A673 (cell line): Measurements from ENCODE around the gene SLIT3. TPM values are rescaled to one million over a fixed set of nuclear protein-coding genes. Genes with fewer than 3 reads are reported as not detected.

ENCODE experiments used
- BruUV-seq: library from RNA; stranded (reverse); fragments of 400-500 nt; replicated peaks from 2 replicates; lab custom pipeline; 2021; lab: Mats Ljungman, UMichigan
- CTCF ChIA-PET: fragments of 300-600 bp; sonication (Branson Sonifier 250); formaldehyde crosslinking; loops from one replicate; lab custom pipeline; 2022; ENCODE audit warnings: antibody characterized with exemption; lab: Charles Lee
- POLR2A ChIA-PET: fragments of 300-600 bp; sonication (Branson Sonifier 250); formaldehyde crosslinking; loops from one replicate; lab custom pipeline; 2022; ENCODE audit warnings: antibody characterized with exemption; ENCODE audit not compliant: low non-redundant PET; lab: Charles Lee
- DNase-seq: peaks from one replicate; pipeline ENCODE4 v3.0.0-alpha.2; 2015; ENCODE audit warnings: low spot score
- H3K27ac ChIP-seq: fragments of 200-600 bp; sonication (generic); 2 replicates; pipeline ENCODE4 v1.5.1; 2016; ENCODE audit warnings: mixed run types, low read depth, mild to moderate bottlenecking, mixed read lengths, antibody characterized with exemption, low read length; ENCODE audit not compliant: poor library complexity, severe bottlenecking
- H3K27me3 ChIP-seq: fragments of 200-600 bp; sonication (generic); replicated peaks from 2 replicates; pipeline ENCODE4 v1.6.1; 2017; ENCODE audit warnings: mixed run types, low read depth, mild to moderate bottlenecking, mixed read lengths, antibody characterized with exemption, low read length; ENCODE audit not compliant: insufficient read depth, poor library complexity
- H3K36me3 ChIP-seq: fragments of 200-600 bp; sonication (generic); 2 replicates; pipeline ENCODE4 v1.6.1; 2016; ENCODE audit warnings: mixed run types, mild to moderate bottlenecking, mixed read lengths, antibody characterized with exemption, low read length; ENCODE audit not compliant: insufficient read depth, poor library complexity, severe bottlenecking
- H3K4me1 ChIP-seq: fragments of 200-600 bp; sonication (generic); 2 replicates; pipeline ENCODE4 v1.6.1; 2017; ENCODE audit warnings: mixed run types, mild to moderate bottlenecking, mixed read lengths, antibody characterized with exemption, low read length; ENCODE audit not compliant: insufficient read depth, poor library complexity, severe bottlenecking
- H3K4me3 ChIP-seq: fragments of 200-600 bp; sonication (generic); 2 replicates; pipeline ENCODE4 v1.5.1; 2016; ENCODE audit warnings: low read depth, mixed run types, mild to moderate bottlenecking, mixed read lengths, low read length; ENCODE audit not compliant: poor library complexity, severe bottlenecking
- H3K9me3 ChIP-seq: fragments of 200-600 bp; sonication (generic); 2 replicates; pipeline ENCODE4 v1.6.1; 2016; ENCODE audit warnings: mixed run types, low read depth, mild to moderate bottlenecking, mixed read lengths, antibody characterized with exemption, low read length; ENCODE audit not compliant: poor library complexity, severe bottlenecking
- EZH2 ChIP-seq: fragments of 200-600 bp; sonication (generic); IDR thresholded peaks from 2 replicates; pipeline ENCODE4 v1.6.1; 2017; ENCODE audit warnings: borderline replicate concordance, low read depth, mild to moderate bottlenecking, mixed read lengths, antibody characterized with exemption, low read length; ENCODE audit not compliant: poor library complexity, severe bottlenecking
- intact Hi-C: fragments of 100-400 bp; cut with micrococcal nuclease; formaldehyde crosslinking; loops from one replicate; pipeline ENCODE4 v1.10.0; 2022; ENCODE audit not compliant: unreplicated experiment
- total RNA-seq: library from RNA; stranded (reverse); gene quantifications from 2 replicates; pipeline ENCODE4 v1.2.3, GENCODE V29; 2021
- TF ChIP-seq, protein P1 (sequence below): fragments of 300-800, 200-600 bp; sonication (generic); conservative IDR thresholded peaks from 2 replicates; pipeline ENCODE4 v1.5.1; 2017; ENCODE audit warnings: low read depth, mild to moderate bottlenecking, antibody characterized with exemption, low read length, moderate library complexity, mixed read lengths

The SLIT3 gene
- total RNA-seq, 1 experiment from 2014 or later, result not detected

DNA sequence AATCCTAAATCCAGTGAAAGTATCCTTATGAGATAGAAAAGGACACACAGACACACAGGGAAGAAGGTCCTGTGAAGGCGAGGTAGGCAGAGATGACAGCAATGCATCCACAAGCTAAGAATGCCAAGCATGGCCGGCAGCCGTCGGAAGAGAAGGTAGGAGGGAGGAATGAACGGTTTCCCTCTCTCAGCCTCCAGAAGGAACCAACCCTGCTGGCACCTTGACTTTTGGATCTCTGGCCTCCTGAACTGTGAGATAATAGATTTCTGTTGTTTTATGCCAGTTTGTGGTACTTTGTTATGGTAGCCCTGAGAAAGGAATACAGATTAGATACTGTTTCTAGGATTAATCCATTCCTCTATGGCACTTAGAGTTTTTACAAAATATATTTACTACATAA, 645.6 kb downstream of the SLIT3 start:
- BruUV-seq, result no TSS peak
- H3K4me3 ChIP-seq, result no peak overlapping the region
- peaks cover 5% of the 10 kb centered on the region for H3K4me1 ChIP-seq
- H3K27ac ChIP-seq, result no peak overlapping the region
- ChIA-PET POLR2A (no interaction called here), CTCF (no interaction called here)
- H3K27me3 ChIP-seq, result no peaks in the 10 kb centered on the region
- DNase-seq, result no peak
- H3K9me3 ChIP-seq, result no peaks in the 10 kb centered on the region
- H3K36me3 ChIP-seq, result no peaks in the 10 kb centered on the region
- intact Hi-C loops, result no loop called here
- no peak for TF ChIP-seq EZH2
- TF ChIP-seq, protein P1, sequence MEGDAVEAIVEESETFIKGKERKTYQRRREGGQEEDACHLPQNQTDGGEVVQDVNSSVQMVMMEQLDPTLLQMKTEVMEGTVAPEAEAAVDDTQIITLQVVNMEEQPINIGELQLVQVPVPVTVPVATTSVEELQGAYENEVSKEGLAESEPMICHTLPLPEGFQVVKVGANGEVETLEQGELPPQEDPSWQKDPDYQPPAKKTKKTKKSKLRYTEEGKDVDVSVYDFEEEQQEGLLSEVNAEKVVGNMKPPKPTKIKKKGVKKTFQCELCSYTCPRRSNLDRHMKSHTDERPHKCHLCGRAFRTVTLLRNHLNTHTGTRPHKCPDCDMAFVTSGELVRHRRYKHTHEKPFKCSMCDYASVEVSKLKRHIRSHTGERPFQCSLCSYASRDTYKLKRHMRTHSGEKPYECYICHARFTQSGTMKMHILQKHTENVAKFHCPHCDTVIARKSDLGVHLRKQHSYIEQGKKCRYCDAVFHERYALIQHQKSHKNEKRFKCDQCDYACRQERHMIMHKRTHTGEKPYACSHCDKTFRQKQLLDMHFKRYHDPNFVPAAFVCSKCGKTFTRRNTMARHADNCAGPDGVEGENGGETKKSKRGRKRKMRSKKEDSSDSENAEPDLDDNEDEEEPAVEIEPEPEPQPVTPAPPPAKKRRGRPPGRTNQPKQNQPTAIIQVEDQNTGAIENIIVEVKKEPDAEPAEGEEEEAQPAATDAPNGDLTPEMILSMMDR, result no peak

DNA sequence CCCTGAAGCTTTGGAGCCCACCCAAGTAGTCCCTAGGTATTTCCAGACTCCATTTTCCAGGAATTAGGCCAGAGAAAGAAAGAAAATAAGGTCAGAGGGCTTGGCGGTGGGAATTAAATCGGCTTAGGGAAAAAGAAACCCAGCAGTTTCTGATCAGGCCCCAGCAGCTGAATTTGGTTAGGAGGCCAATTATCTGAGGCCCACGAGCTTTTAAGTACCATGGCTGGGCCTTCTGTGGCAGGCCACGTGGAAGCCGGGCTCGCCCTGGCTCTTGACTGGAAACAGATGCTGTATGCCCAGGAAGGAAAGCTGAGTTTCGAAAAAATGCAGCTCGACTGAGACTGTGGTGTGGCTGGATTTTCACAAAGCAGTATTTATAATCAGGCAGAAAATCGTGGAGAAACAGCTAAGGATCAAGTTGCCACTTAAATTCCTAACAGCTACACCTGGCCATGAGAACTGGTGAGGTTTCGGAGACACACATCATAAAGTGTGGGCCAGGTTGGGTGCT, 646.7 kb downstream of the SLIT3 start:
- no TSS peak for BruUV-seq
- no peak for TF ChIP-seq EZH2
- TF ChIP-seq, protein P1, result no peak
- CTCF ChIA-PET, result no interaction called here
- H3K27me3 ChIP-seq, result no peaks in the 10 kb centered on the region
- no peak overlapping the region for H3K4me3 ChIP-seq
- no peaks in the 10 kb centered on the region for H3K9me3 ChIP-seq
- H3K27ac ChIP-seq, result no peak overlapping the region
- POLR2A ChIA-PET, result no interaction called here
- intact Hi-C loops, result no loop called here
- DNase-seq, result peak; percentile 5
- no peaks in the 10 kb centered on the region for H3K36me3 ChIP-seq
- H3K4me1 ChIP-seq, result peaks cover 5% of the 10 kb centered on the region

DNA sequence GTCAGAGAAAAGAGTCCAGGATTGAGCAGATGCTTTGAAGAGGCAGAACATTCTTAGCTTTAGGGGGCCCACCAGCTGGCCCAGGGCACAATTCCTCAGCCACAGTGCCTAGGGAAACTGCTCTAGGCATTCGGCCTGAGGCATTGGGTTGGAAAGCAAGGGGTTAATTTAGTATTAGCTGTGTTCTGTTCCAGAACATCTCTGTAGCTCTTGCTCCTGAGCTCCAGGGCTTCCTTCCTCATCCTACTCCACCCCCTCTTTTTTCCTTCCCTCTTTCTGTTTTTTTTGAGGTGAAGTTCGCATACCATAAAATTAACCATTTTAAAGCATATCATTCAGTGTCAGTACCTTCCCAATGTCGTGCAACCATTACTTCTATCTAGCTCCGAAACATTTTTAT, 647.3 kb downstream of the SLIT3 start:
- no TSS peak for BruUV-seq
- CTCF ChIA-PET, result no interaction called here
- no peak overlapping the region for H3K27ac ChIP-seq

More for the DNA sequence above, 647.3 kb downstream of the SLIT3 start:
- TF ChIP-seq, protein P1, result no peak
- TF ChIP-seq EZH2, result no peak
- POLR2A ChIA-PET, result no interaction called here
- H3K9me3 ChIP-seq, result no peaks in the 10 kb centered on the region
- H3K4me3 ChIP-seq, result no peak overlapping the region
- H3K4me1 ChIP-seq, result peaks cover 5% of the 10 kb centered on the region
- DNase-seq, result no peak
- intact Hi-C loops, result no loop called here
- no peaks in the 10 kb centered on the region for H3K36me3 ChIP-seq
- no peaks in the 10 kb centered on the region for H3K27me3 ChIP-seq
